H9 (cell line): ENCODE measurements around the gene MAP2. TPM values are rescaled to one million over a fixed set of nuclear protein-coding genes. Genes with fewer than 3 reads are reported as not detected.

Experiments
- DNase-seq: peaks from one replicate; pipeline ENCODE4 v3.0.0-alpha.2; 2017
- H2AFZ ChIP-seq: one replicate; pipeline ENCODE4 v1.6.1; 2013; ENCODE audit warnings: mild to moderate bottlenecking, low read length, control low read depth, moderate library complexity
- H2AK5ac ChIP-seq: 2 replicates; pipeline ENCODE4 v1.6.1; 2013; ENCODE audit warnings: low read length, control low read depth, mixed read lengths; ENCODE audit not compliant: insufficient read length
- H2BK120ac ChIP-seq: one replicate; pipeline ENCODE4 v1.6.1; 2013; ENCODE audit warnings: low read depth, mild to moderate bottlenecking, low read length, control low read depth, inconsistent platforms; ENCODE audit not compliant: poor library complexity, severe bottlenecking
- H2BK12ac ChIP-seq: 2 replicates; pipeline ENCODE4 v1.6.1; 2013; ENCODE audit warnings: low read length, control low read depth, mixed read lengths, low read depth; ENCODE audit not compliant: insufficient read length
- H2BK15ac ChIP-seq: 2 replicates; pipeline ENCODE4 v1.6.1; 2013; ENCODE audit warnings: low read depth, low read length, control low read depth
- H2BK20ac ChIP-seq: one replicate; pipeline ENCODE4 v1.6.1; 2013; ENCODE audit warnings: low read depth, mild to moderate bottlenecking, low read length, control low read depth, inconsistent platforms; ENCODE audit not compliant: poor library complexity, severe bottlenecking
- H2BK5ac ChIP-seq: 2 replicates; pipeline ENCODE4 v1.6.1; 2013; ENCODE audit warnings: low read length, control low read depth, mixed read lengths; ENCODE audit not compliant: insufficient read length
- H3K14ac ChIP-seq: 2 replicates; pipeline ENCODE4 v1.6.1; 2013; ENCODE audit warnings: low read length, control low read depth; ENCODE audit not compliant: insufficient read depth
- H3K18ac ChIP-seq: 2 replicates; pipeline ENCODE4 v1.6.1; 2013; ENCODE audit warnings: low read depth, mild to moderate bottlenecking, mixed read lengths, low read length, control low read depth; ENCODE audit not compliant: insufficient read length
- H3K23ac ChIP-seq: 2 replicates; pipeline ENCODE4 v1.6.1; 2013; ENCODE audit warnings: low read length, control low read depth, mixed read lengths, low read depth; ENCODE audit not compliant: insufficient read length
- H3K23me2 ChIP-seq: 2 replicates; pipeline ENCODE4 v1.6.1; 2013; ENCODE audit warnings: low read depth, mild to moderate bottlenecking, mixed read lengths, low read length, control low read depth; ENCODE audit not compliant: insufficient read length, poor library complexity, severe bottlenecking
- H3K27ac ChIP-seq: 2 replicates; pipeline ENCODE4 v1.5.1; 2013; ENCODE audit warnings: low read length, control low read depth, mixed read lengths, low read depth; ENCODE audit not compliant: insufficient read length
- H3K27me3 ChIP-seq: 2 replicates; pipeline ENCODE4 v1.6.1; 2013; ENCODE audit warnings: low read length, control low read depth, inconsistent platforms; ENCODE audit not compliant: insufficient read depth
- H3K4ac ChIP-seq: 2 replicates; pipeline ENCODE4 v1.6.1; 2013; ENCODE audit warnings: low read depth, mild to moderate bottlenecking, control low read depth, inconsistent platforms, low read length, moderate library complexity
- H3K4me1 ChIP-seq: 2 replicates; pipeline ENCODE4 v1.6.1; 2013; ENCODE audit warnings: low read length, control low read depth, inconsistent platforms; ENCODE audit not compliant: insufficient read depth
- H3K4me2 ChIP-seq: 2 replicates; pipeline ENCODE4 v1.6.1; 2013; ENCODE audit warnings: low read length, control low read depth, mixed read lengths; ENCODE audit not compliant: insufficient read length, insufficient read depth
- H3K56ac ChIP-seq: 2 replicates; pipeline ENCODE4 v1.6.1; 2013; ENCODE audit warnings: low read depth, mild to moderate bottlenecking, mixed read lengths, low read length, control low read depth; ENCODE audit not compliant: insufficient read length
- H3K79me1 ChIP-seq: 2 replicates; pipeline ENCODE4 v1.6.1; 2013; ENCODE audit warnings: low read depth, mild to moderate bottlenecking, moderate library complexity, low read length, control low read depth, inconsistent platforms; ENCODE audit not compliant: insufficient read depth, poor library complexity, severe bottlenecking
- H3K79me2 ChIP-seq: 2 replicates; pipeline ENCODE4 v1.6.1; 2013; ENCODE audit warnings: low read length, control low read depth, inconsistent platforms; ENCODE audit not compliant: insufficient read depth
- H3K9ac ChIP-seq: 2 replicates; pipeline ENCODE4 v1.6.1; 2013; ENCODE audit warnings: low read length, control low read depth, mixed read lengths; ENCODE audit not compliant: insufficient read length; ENCODE audit errors: extremely low read depth
- H3K9me3 ChIP-seq: one replicate; pipeline ENCODE4 v1.6.1; 2013; ENCODE audit warnings: low read depth, low read length, inconsistent platforms; ENCODE audit not compliant: control insufficient read depth
- H3T11ph ChIP-seq: one replicate; pipeline ENCODE4 v1.6.1; 2013; ENCODE audit warnings: mild to moderate bottlenecking, low read length, control low read depth, inconsistent platforms
- H4K20me1 ChIP-seq: one replicate; pipeline ENCODE4 v1.6.1; 2013; ENCODE audit not compliant: control insufficient read depth, insufficient read length, insufficient read depth
- H4K5ac ChIP-seq: 2 replicates; pipeline ENCODE4 v1.6.1; 2013; ENCODE audit warnings: low read depth, mild to moderate bottlenecking, mixed read lengths, low read length, control low read depth; ENCODE audit not compliant: insufficient read length
- H4K8ac ChIP-seq: replicated peaks from 2 replicates; pipeline ENCODE4 v1.6.1; 2013; ENCODE audit warnings: low read length, control low read depth, mixed read lengths, low read depth; ENCODE audit not compliant: insufficient read length
- H4K91ac ChIP-seq: 2 replicates; pipeline ENCODE4 v1.6.1; 2013; ENCODE audit warnings: low read depth, mild to moderate bottlenecking, moderate library complexity, mixed read lengths, low read length, control low read depth; ENCODE audit not compliant: insufficient read length
- H3K27ac Mint-ChIP-seq, 3 experiments: 2 replicates in 2 of 3; 3 replicates in 1 of 3; pipeline ENCODE4 v1.8.0; 2020 to 2021; ENCODE audit warnings: mixed read lengths in 3 of 3, mild to moderate bottlenecking in 1 of 3, moderate library complexity in 1 of 3
- H3K27me3 Mint-ChIP-seq: 2 replicates; pipeline ENCODE4 v1.8.0; 2021; ENCODE audit warnings: low read depth, mild to moderate bottlenecking, moderate library complexity, mixed read lengths
- H3K36me3 Mint-ChIP-seq, 3 experiments: 2 replicates in 2 of 3; 3 replicates in 1 of 3; pipeline ENCODE4 v1.8.0; 2020 to 2021; ENCODE audit warnings: low read depth in 3 of 3, mixed read lengths in 3 of 3; ENCODE audit not compliant: insufficient read depth in 1 of 3
- H3K4me1 Mint-ChIP-seq, 2 experiments: 2 replicates each; pipeline ENCODE4 v1.8.0; 2020; ENCODE audit warnings: mixed read lengths in 2 of 2
- H3K4me3 Mint-ChIP-seq, 2 experiments: 2 replicates in 1 of 2; 3 replicates in 1 of 2; pipeline ENCODE4 v1.8.0; 2020 to 2021; ENCODE audit warnings: mild to moderate bottlenecking in 2 of 2, mixed read lengths in 2 of 2, moderate library complexity in 1 of 2
- H3K9me3 Mint-ChIP-seq, 2 experiments: 2 replicates in 1 of 2; 3 replicates in 1 of 2; pipeline ENCODE4 v1.8.0; 2020; ENCODE audit warnings: mild to moderate bottlenecking in 2 of 2, mixed read lengths in 2 of 2, moderate library complexity in 1 of 2
- WGBS: extraction: QIAGEN DNeasy Blood & Tissue Kit; methylation state at CpG from one replicate; pipeline ENCODE4 v1.1.7; 2013; ENCODE audit warnings: missing lambda C conversion rate, low lambda C conversion rate, mixed read lengths; ENCODE audit not compliant: insufficient read length; ENCODE audit errors: extremely low coverage; 5-methylcytosine and 5-hydroxymethylcytosine counted together
- total RNA-seq: library from RNA; stranded (reverse); gene quantifications from 2 replicates; pipeline ENCODE4 v1.2.1, GENCODE V29; 2021
- TF ChIP-seq, protein P1 (sequence below): fragments of 200-600 bp; sonication (generic); conservative IDR thresholded peaks from 3 replicates; pipeline ENCODE4 v1.8.0; 2021; ENCODE audit warnings: antibody characterized with exemption, mild to moderate bottlenecking

Gene MAP2
- total RNA-seq, 1 experiment from 2014 or later: 0.87 TPM

DNA sequence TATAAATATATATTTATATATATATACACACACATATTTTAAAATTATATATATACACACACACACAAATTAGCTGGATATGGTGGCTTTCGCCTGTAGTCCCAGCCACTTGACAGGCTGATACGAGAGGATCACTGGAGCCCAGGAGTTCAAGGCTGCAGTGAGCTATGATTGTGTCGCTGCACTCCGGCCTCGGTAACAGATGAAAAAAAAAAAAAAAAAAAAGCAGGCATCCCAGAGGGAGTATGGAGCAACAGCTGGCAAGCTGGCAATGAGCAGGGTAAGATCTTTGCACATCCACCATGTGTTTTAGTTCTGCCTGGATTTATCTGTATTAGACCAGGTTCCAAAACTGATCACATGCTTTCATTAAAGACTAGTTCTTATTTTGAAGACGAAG is 170.1 kb downstream of the MAP2 start:
- Histone ChIP-seq H2BK12ac (no peak overlapping the region), H3K18ac (no peak overlapping the region), H3K27me3 (no peaks in the 10 kb centered on the region), H3T11ph (no peak overlapping the region), H3K4me2 (no peak overlapping the region), H3K4ac (no peak overlapping the region), H2AK5ac (no peak overlapping the region), H3K4me1 (no peaks in the 10 kb centered on the region), H3K56ac (no peak overlapping the region), H4K91ac (no peak overlapping the region), H2BK15ac (no peak overlapping the region), H2BK120ac (no peak overlapping the region), H3K79me2 (no peaks in the 10 kb centered on the region), H2BK20ac (no peak overlapping the region), H2BK5ac (no peak overlapping the region), H3K27ac (no peak overlapping the region), H3K23me2 (no peaks in the 10 kb centered on the region), H2AFZ (no peak overlapping the region), H4K20me1 (no peaks in the 10 kb centered on the region), H3K14ac (no peak overlapping the region), H4K8ac (no peak overlapping the region), H3K9ac (no peak overlapping the region), H3K79me1 (no peaks in the 10 kb centered on the region), H3K23ac (no peak overlapping the region), H3K9me3 (no peaks in the 10 kb centered on the region), H4K5ac (no peak overlapping the region)
- Mint-ChIP-seq H3K4me3 (no peak overlapping the region), H3K9me3 (peaks cover 4 to 6% of the 10 kb centered on the region in 2 experiments; a peak in 3 of 5 replicates), H3K4me1 (no peaks in the 10 kb centered on the region; a peak in 1 of 4 replicates), H3K36me3 (peaks cover 0 to 8% (median 6%) of the 10 kb centered on the region in 3 experiments; a peak in 4 of 7 replicates), H3K27me3 (no peaks in the 10 kb centered on the region), H3K27ac (no peak overlapping the region)
- WGBS: no CpG with 5 or more reads among the region's 6 CpGs
- TF ChIP-seq, protein P1, sequence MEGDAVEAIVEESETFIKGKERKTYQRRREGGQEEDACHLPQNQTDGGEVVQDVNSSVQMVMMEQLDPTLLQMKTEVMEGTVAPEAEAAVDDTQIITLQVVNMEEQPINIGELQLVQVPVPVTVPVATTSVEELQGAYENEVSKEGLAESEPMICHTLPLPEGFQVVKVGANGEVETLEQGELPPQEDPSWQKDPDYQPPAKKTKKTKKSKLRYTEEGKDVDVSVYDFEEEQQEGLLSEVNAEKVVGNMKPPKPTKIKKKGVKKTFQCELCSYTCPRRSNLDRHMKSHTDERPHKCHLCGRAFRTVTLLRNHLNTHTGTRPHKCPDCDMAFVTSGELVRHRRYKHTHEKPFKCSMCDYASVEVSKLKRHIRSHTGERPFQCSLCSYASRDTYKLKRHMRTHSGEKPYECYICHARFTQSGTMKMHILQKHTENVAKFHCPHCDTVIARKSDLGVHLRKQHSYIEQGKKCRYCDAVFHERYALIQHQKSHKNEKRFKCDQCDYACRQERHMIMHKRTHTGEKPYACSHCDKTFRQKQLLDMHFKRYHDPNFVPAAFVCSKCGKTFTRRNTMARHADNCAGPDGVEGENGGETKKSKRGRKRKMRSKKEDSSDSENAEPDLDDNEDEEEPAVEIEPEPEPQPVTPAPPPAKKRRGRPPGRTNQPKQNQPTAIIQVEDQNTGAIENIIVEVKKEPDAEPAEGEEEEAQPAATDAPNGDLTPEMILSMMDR: no peak
- no peak for DNase-seq
